Nephron progenitor cell (in vitro differentiated cells): ENCODE measurements around the gene DDIAS.
"Not testable (repeated sequence)": the region's sequence is repeated elsewhere in the genome, so short reads cannot be mapped to it uniquely, and the experiment has no call there.

Experiments used
- DNase-seq: peaks from one replicate; pipeline ENCODE4 v3.0.0; 2021
- H3K27ac Mint-ChIP-seq: 2 replicates; pipeline ENCODE4 v1.8.0; 2021; ENCODE audit warnings: mild to moderate bottlenecking, moderate library complexity, mixed read lengths
- H3K27me3 Mint-ChIP-seq: 2 replicates; pipeline ENCODE4 v1.8.0; 2021; ENCODE audit warnings: mild to moderate bottlenecking, low read depth, mixed read lengths; ENCODE audit not compliant: poor library complexity
- H3K36me3 Mint-ChIP-seq: 2 replicates; pipeline ENCODE4 v1.8.0; 2021; ENCODE audit warnings: low read depth, mixed read lengths
- H3K4me1 Mint-ChIP-seq: 2 replicates; pipeline ENCODE4 v1.8.0; 2021; ENCODE audit warnings: mixed read lengths
- H3K4me3 Mint-ChIP-seq: 2 replicates; pipeline ENCODE4 v1.8.0; 2021; ENCODE audit warnings: mild to moderate bottlenecking, moderate library complexity, mixed read lengths
- H3K9me3 Mint-ChIP-seq: 2 replicates; pipeline ENCODE4 v1.8.0; 2021; ENCODE audit warnings: mild to moderate bottlenecking, moderate library complexity, mixed read lengths
- TF ChIP-seq, protein P1 (sequence below): fragments of 200-600 bp; sonication (generic); IDR thresholded peaks from 2 replicates; pipeline ENCODE4 v1.5.0; 2021; ENCODE audit warnings: antibody characterized with exemption

The DDIAS gene

DNA sequence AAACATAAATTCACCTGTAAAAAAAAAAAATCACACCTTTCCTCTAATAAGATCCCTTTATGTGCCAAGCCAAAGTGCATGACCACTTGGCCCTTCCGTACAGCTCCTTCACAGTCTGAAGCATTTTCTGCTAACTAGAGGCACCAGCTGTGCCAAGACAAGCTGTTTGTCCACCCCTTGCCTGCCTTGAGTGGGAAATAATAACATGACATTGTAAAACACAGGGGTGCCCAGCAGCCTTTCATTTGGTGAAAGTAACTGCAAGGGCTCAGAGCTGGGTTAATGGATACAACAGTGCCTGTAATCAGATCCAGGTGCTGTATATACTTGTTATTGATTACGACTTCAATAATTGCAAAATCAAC is 59.2 kb downstream of the DDIAS start:
- H3K4me3 Mint-ChIP-seq = no peak overlapping the region
- peak overlapping the region; percentile 69 for H3K27ac Mint-ChIP-seq
- no peak for DNase-seq
- TF ChIP-seq, protein P1, sequence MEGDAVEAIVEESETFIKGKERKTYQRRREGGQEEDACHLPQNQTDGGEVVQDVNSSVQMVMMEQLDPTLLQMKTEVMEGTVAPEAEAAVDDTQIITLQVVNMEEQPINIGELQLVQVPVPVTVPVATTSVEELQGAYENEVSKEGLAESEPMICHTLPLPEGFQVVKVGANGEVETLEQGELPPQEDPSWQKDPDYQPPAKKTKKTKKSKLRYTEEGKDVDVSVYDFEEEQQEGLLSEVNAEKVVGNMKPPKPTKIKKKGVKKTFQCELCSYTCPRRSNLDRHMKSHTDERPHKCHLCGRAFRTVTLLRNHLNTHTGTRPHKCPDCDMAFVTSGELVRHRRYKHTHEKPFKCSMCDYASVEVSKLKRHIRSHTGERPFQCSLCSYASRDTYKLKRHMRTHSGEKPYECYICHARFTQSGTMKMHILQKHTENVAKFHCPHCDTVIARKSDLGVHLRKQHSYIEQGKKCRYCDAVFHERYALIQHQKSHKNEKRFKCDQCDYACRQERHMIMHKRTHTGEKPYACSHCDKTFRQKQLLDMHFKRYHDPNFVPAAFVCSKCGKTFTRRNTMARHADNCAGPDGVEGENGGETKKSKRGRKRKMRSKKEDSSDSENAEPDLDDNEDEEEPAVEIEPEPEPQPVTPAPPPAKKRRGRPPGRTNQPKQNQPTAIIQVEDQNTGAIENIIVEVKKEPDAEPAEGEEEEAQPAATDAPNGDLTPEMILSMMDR = no peak
- peaks cover 5% of the 10 kb centered on the region for H3K36me3 Mint-ChIP-seq
- H3K9me3 Mint-ChIP-seq = peaks cover 36% of the 10 kb centered on the region
- H3K4me1 Mint-ChIP-seq = peaks cover 25% of the 10 kb centered on the region
- H3K27me3 Mint-ChIP-seq = no peaks in the 10 kb centered on the region

DNA sequence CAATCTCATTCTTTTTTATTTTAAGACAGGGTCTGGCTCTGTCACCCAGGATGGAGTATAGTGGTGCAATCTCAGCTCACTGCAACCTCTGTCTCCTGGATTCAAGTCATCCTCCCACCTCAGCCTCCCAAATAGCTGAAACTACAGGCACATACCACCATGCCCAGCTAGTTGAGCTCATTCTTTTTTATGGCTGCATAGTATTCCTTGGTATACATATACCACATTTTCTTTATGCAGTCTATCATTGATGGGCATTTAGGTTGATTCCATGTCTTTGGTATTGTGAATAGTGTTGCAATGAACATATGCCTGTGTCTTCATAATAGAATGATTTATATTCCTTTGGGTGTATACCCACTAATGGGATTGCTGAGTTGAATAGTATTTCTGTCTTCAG is 60.5 kb downstream of the DDIAS start:
- Mint-ChIP-seq H3K9me3 (peaks cover 30% of the 10 kb centered on the region), H3K4me1 (peaks cover 20% of the 10 kb centered on the region)
- not testable (repeated sequence) for DNase-seq, H3K27me3 Mint-ChIP-seq, H3K27ac Mint-ChIP-seq, H3K4me3 Mint-ChIP-seq, H3K36me3 Mint-ChIP-seq

DNA sequence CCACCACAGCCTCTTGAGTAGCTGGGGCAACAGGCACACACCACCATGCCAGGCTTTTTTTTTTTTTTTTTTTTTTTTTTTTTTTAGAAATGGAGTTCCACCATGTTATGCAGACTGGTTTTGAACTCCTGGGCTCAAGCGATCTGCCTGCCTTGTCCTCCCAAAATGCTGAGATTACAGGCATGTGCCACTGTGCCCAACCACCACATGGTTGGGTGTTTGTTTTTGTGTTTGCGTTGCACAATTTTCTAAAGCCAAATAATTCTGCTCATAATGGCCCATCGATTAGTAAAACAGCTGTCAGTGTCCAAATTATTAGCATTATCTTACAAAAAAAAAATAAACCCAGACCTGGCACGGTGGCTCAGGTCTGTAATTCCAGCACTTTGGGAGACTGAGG is 65.8 kb downstream of the DDIAS start:
- Mint-ChIP-seq H3K4me1 (peaks cover 12% of the 10 kb centered on the region), H3K27ac (no peak overlapping the region), H3K36me3 (no peaks in the 10 kb centered on the region), H3K4me3 (no peak overlapping the region), H3K27me3 (no peaks in the 10 kb centered on the region), H3K9me3 (peaks cover 24% of the 10 kb centered on the region)
- DNase-seq = no peak
- TF ChIP-seq, protein P1 = no peak

DNA sequence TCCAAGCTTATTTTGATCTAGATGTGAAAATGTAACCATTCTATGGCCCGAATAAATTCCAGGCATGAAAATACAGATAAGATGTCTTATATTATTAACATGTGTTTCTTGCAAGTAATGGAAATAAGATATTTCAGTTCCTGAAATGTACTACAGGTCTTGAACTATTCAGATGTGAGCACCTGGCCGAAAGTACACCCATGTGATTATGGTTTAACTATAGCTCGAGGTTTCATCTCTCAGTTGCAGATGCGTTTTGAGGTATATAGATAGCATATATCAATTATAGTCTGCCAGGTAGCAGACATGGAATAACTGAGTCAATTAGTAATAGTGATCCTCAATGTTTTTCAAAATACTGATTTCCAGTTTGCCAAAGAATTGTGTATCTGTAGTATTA is 68.3 kb downstream of the DDIAS start:
- Mint-ChIP-seq H3K4me3 (no peak overlapping the region), H3K36me3 (no peaks in the 10 kb centered on the region), H3K4me1 (peaks cover 25% of the 10 kb centered on the region), H3K9me3 (peaks cover under 1% of the 10 kb centered on the region), H3K27ac (no peak overlapping the region), H3K27me3 (no peaks in the 10 kb centered on the region)
- no peak for DNase-seq
- TF ChIP-seq, protein P1 = no peak

DNA sequence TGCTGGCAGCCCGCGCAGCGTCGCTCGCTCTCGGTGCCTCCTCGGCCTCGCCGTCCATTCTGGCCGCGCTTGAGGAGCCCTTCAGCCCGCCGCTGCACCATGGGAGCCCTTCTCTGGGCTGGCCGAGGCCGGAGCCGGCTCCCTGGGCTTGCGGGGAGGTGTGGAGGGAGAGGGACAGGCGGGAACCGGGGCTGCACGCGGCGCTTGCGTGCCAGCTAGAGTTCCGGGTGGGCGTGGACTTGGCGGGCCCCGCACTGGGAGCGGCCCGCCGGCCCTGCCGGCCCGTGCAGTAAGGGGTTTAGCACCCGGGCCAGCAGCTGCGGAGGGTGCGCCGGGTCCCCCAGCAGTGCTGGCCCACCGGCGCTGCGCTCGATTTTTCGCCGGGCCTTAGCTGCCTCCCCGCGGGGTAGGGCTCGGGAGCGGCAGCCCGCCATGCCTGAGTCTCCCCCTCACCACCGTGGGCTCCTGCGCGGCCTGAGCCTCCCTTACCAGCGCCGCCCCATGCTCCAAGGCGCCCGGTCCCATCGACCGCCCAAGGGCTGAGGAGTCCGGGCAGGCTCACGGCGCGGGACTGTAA is 69.1 kb downstream of the DDIAS start:
- not testable (repeated sequence) for H3K4me3 Mint-ChIP-seq, H3K27me3 Mint-ChIP-seq, H3K36me3 Mint-ChIP-seq, H3K9me3 Mint-ChIP-seq, DNase-seq, H3K27ac Mint-ChIP-seq
- peaks cover 27% of the 10 kb centered on the region for H3K4me1 Mint-ChIP-seq

DNA sequence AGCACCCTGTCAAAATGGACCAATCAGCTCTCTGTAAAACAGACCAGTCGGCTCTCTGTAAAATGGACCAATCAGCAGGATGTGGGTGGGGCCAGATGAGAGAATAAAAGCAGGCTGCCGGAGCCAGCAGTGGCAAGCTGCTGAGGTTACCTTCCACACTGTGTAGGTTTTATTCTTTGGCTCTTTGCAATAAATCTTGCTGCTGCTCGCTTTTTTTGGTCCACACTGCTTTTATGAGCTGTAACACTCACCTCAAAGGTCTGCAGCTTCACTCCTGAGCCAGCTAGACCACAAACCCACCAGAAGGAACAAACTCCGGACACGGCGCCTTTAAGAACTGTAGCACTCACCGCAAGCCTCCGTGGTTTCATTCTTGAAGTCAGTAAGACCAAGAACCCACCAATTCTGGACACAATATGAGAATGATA is 70.0 kb downstream of the DDIAS start:
- H3K9me3 Mint-ChIP-seq, H3K27ac Mint-ChIP-seq, H3K4me3 Mint-ChIP-seq, DNase-seq, H3K36me3 Mint-ChIP-seq, H3K27me3 Mint-ChIP-seq: not testable (repeated sequence)
- H3K4me1 Mint-ChIP-seq = peaks cover 34% of the 10 kb centered on the region

DNA sequence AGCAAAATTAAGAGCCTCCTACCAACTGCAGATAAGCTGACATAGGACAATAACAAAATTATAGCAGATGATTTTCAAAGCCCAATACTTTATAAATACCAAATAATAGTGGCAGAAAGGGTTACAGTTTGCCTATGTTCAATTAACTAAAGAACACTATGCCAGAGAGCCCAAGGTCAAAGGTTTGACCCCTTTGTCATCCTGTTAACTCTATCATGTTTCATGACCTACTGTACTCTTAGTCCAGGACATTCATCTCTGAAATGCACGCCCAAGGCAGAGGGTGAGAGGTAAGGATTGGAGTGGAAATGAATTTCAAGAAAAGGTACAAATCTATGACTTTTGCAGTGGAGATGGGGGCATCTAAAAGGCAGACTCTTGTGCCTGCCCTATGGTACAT is 70.6 kb downstream of the DDIAS start:
- Mint-ChIP-seq H3K36me3 (no peaks in the 10 kb centered on the region), H3K9me3 (no peaks in the 10 kb centered on the region), H3K27me3 (no peaks in the 10 kb centered on the region), H3K4me3 (no peak overlapping the region), H3K4me1 (peaks cover 36% of the 10 kb centered on the region), H3K27ac (no peak overlapping the region)
- no peak for DNase-seq
- TF ChIP-seq, protein P1 = no peak
